ENCODE data around the gene OBI1. TPM values are rescaled to one million over a fixed set of nuclear protein-coding genes. Genes with fewer than 3 reads are reported as not detected.

Gene OBI1
- polyA plus RNA-seq, 1 experiment = 4.2 TPM

GRCh38 chr13:78602561-78603239 lies 56.3 kb downstream of the OBI1 start:
- ChIA-PET POLR2A (no interaction called here), CTCF (no interaction called here)
- H3K4me3 ChIP-seq (ENCODE audit: low read depth, low read length) = no peak overlapping the region
- no peak for DNase-seq (ENCODE audit: low read depth)
- no peaks in the 10 kb centered on the region for H3K36me3 ChIP-seq (ENCODE audit: control insufficient read depth, insufficient read depth, low read length)
- H3K27me3 ChIP-seq (ENCODE audit: control insufficient read depth, insufficient read depth, low read length) = peaks cover 69% of the 10 kb centered on the region
- TF ChIP-seq CTCF (IDR thresholded peaks at IDR 0.05; ENCODE audit: insufficient read depth, low read depth, low read length) = no peak

- H3K36me3 ChIP-seq (ENCODE audit: control insufficient read depth, insufficient read depth, low read length) = no peaks in the 10 kb centered on the region
- no peak for TF ChIP-seq CTCF (IDR thresholded peaks at IDR 0.05; ENCODE audit: insufficient read depth, low read depth, low read length)
- DNase-seq (ENCODE audit: low read depth) = no peak
- peaks cover 68% of the 10 kb centered on the region for H3K27me3 ChIP-seq (ENCODE audit: control insufficient read depth, insufficient read depth, low read length)
- no peak overlapping the region for H3K4me3 ChIP-seq (ENCODE audit: low read depth, low read length)
- POLR2A ChIA-PET = interaction anchor here (0.7 kb wide), 1 partner anchor 221 kb away, joined by 4 read pairs; no protein-coding TSS in a partner anchor
- CTCF ChIA-PET = no interaction called here
These were observed 56.9 kb downstream of the OBI1 start for GRCh38 chr13:78601874-78602560.

- H3K27me3 ChIP-seq (ENCODE audit: control insufficient read depth, insufficient read depth, low read length) = peaks cover 68% of the 10 kb centered on the region
- DNase-seq (ENCODE audit: low read depth) = no peak
- ChIA-PET CTCF (no interaction called here), POLR2A (interaction anchor here (0.7 kb wide), 1 partner anchor 222 kb away, joined by 4 read pairs; no protein-coding TSS in a partner anchor)
- no peak for TF ChIP-seq CTCF (IDR thresholded peaks at IDR 0.05; ENCODE audit: insufficient read depth, low read depth, low read length)
- no peak overlapping the region for H3K4me3 ChIP-seq (ENCODE audit: low read depth, low read length)
- no peaks in the 10 kb centered on the region for H3K36me3 ChIP-seq (ENCODE audit: control insufficient read depth, insufficient read depth, low read length)
These were observed 57.7 kb downstream of the OBI1 start for GRCh38 chr13:78601124-78601873.

- no peaks in the 10 kb centered on the region for H3K36me3 ChIP-seq (ENCODE audit: control insufficient read depth, insufficient read depth, low read length)
- DNase-seq (ENCODE audit: low read depth) = no peak
- no peak overlapping the region for H3K4me3 ChIP-seq (ENCODE audit: low read depth, low read length)
- POLR2A ChIA-PET = no interaction called here
- CTCF ChIA-PET = interaction anchor here (1.7 kb wide), 1 partner anchor 13 kb away, joined by 3 read pairs; no protein-coding TSS in a partner anchor
- TF ChIP-seq CTCF (IDR thresholded peaks at IDR 0.05; ENCODE audit: insufficient read depth, low read depth, low read length) = no peak
- H3K27me3 ChIP-seq (ENCODE audit: control insufficient read depth, insufficient read depth, low read length) = peaks cover 68% of the 10 kb centered on the region
These were observed 58.6 kb downstream of the OBI1 start for GRCh38 chr13:78600280-78600883.
